Liver (tissue), 9 donors: ENCODE measurements around the gene P2RY6. TPM values are rescaled to one million over a fixed set of nuclear protein-coding genes. Genes with fewer than 3 reads are reported as not detected.
A peak's percentile ranks its signal among the peaks of the same experiment; 100 is the strongest.

Experiments
- DNase-seq: peaks from one replicate; pipeline ENCODE4 v3.0.0-alpha.2; 2017; ENCODE audit warnings: low spot score
- H3K27ac ChIP-seq, 2 donors: one replicate each; pipeline ENCODE4 v1.7.0; 2013; ENCODE audit warnings: inconsistent platforms in 2 of 2, low read length in 2 of 2, control low read depth in 1 of 2, low read depth in 1 of 2, mild to moderate bottlenecking in 1 of 2
- H3K27me3 ChIP-seq, 4 donors: one replicate each; pipeline versions ENCODE4 v1.6.1 to v1.7.0; 2013; ENCODE audit warnings: low read length in 3 of 4, inconsistent platforms in 1 of 4, mild to moderate bottlenecking in 1 of 4, moderate library complexity in 1 of 4; ENCODE audit not compliant: control insufficient read depth in 4 of 4, insufficient read depth in 4 of 4
- H3K36me3 ChIP-seq, 4 donors: one replicate each; pipeline versions ENCODE4 v1.6.1 to v1.7.0; 2013; ENCODE audit warnings: low read length in 3 of 4, mild to moderate bottlenecking in 3 of 4, low read depth in 1 of 4, moderate library complexity in 1 of 4; ENCODE audit not compliant: control insufficient read depth in 4 of 4, insufficient read depth in 3 of 4
- H3K4me1 ChIP-seq, 4 donors: one replicate each; pipeline versions ENCODE4 v1.6.1 to v1.7.0; 2013; ENCODE audit warnings: low read length in 3 of 4, mild to moderate bottlenecking in 3 of 4, moderate library complexity in 1 of 4; ENCODE audit not compliant: control insufficient read depth in 4 of 4, insufficient read depth in 4 of 4
- H3K4me3 ChIP-seq, 3 donors: one replicate each; pipeline versions ENCODE4 v1.6.1 to v1.7.0; 2013; ENCODE audit warnings: low read length in 3 of 3, control low read depth in 1 of 3, low read depth in 1 of 3, mild to moderate bottlenecking in 1 of 3
- H3K9ac ChIP-seq, 2 donors: one replicate each; pipeline ENCODE4 v1.7.0; 2013; ENCODE audit warnings: low read length in 2 of 2, mild to moderate bottlenecking in 2 of 2, moderate library complexity in 2 of 2, control low read depth in 1 of 2, low read depth in 1 of 2
- H3K9me3 ChIP-seq, 4 donors: one replicate each; pipeline versions ENCODE4 v1.6.1 to v1.7.0; 2013; ENCODE audit warnings: low read length in 3 of 4; ENCODE audit not compliant: control insufficient read depth in 4 of 4
- ATF3 ChIP-seq: IDR thresholded peaks from 2 replicates; pipeline ENCODE4 v1.6.1; 2016; ENCODE audit warnings: antibody characterized with exemption
- CTCF ChIP-seq: fragments of 150-350 bp; IDR thresholded peaks from 2 replicates; pipeline ENCODE4 v1.5.1; 2017; ENCODE audit warnings: improper control_type of control experiment, low read depth, low read length; ENCODE audit not compliant: missing input control
- EGR1 ChIP-seq, 2 donors: IDR thresholded peaks; 2 replicates each; pipeline ENCODE4 v1.6.1; 2016 to 2018; ENCODE audit warnings: antibody characterized with exemption in 2 of 2, low read depth in 2 of 2
- FOXA1 ChIP-seq: IDR thresholded peaks from 2 replicates; pipeline ENCODE4 v1.6.1; 2016; ENCODE audit warnings: antibody characterized with exemption
- FOXA2 ChIP-seq: IDR thresholded peaks from 2 replicates; pipeline ENCODE4 v1.6.1; 2016; ENCODE audit warnings: antibody characterized with exemption
- GABPA ChIP-seq, 2 donors: IDR thresholded peaks in 1 of 2; conservative IDR thresholded peaks in 1 of 2; 2 replicates each; pipeline ENCODE4 v1.6.1; 2016; ENCODE audit warnings: antibody characterized with exemption in 2 of 2, mild to moderate bottlenecking in 1 of 2, moderate library complexity in 1 of 2
- HNF4A ChIP-seq, 2 donors: conservative IDR thresholded peaks; 2 replicates each; pipeline ENCODE4 v1.6.1; 2016; ENCODE audit warnings: antibody characterized with exemption in 2 of 2, mild to moderate bottlenecking in 2 of 2
- HNF4G ChIP-seq: IDR thresholded peaks from 2 replicates; pipeline ENCODE4 v1.6.1; 2016; ENCODE audit warnings: antibody characterized with exemption
- JUND ChIP-seq, 2 donors: IDR thresholded peaks; 2 replicates each; pipeline ENCODE4 v1.6.1; 2016; ENCODE audit warnings: antibody characterized with exemption in 2 of 2
- NR2F2 ChIP-seq: IDR thresholded peaks from 2 replicates; pipeline ENCODE4 v1.6.1; 2016; ENCODE audit warnings: antibody characterized with exemption
- RAD21 ChIP-seq, 2 donors: IDR thresholded peaks; 2 replicates each; pipeline ENCODE4 v1.6.1; 2016; ENCODE audit warnings: antibody characterized with exemption in 2 of 2, mild to moderate bottlenecking in 2 of 2
- RXRA ChIP-seq, 2 donors: IDR thresholded peaks; 2 replicates each; pipeline ENCODE4 v1.6.1; 2017 to 2018; ENCODE audit warnings: antibody characterized with exemption in 2 of 2, mild to moderate bottlenecking in 1 of 2
- SP1 ChIP-seq: IDR thresholded peaks from 2 replicates; pipeline ENCODE4 v1.6.1; 2018; ENCODE audit warnings: antibody characterized with exemption, mild to moderate bottlenecking
- TAF1 ChIP-seq: conservative IDR thresholded peaks from 2 replicates; pipeline ENCODE4 v1.6.1; 2016; ENCODE audit warnings: antibody characterized with exemption, mild to moderate bottlenecking
- YY1 ChIP-seq: IDR thresholded peaks from 2 replicates; pipeline ENCODE4 v1.6.1; 2016; ENCODE audit warnings: antibody characterized with exemption, mild to moderate bottlenecking
- ZBTB33 ChIP-seq: IDR thresholded peaks from 2 replicates; pipeline ENCODE4 v1.6.1; 2016; ENCODE audit warnings: antibody characterized with exemption
- WGBS: extraction: QIAGEN DNeasy Blood & Tissue Kit; methylation state at CpG from one replicate; pipeline ENCODE4 v1.1.7; 2013; 5-methylcytosine and 5-hydroxymethylcytosine counted together
- polyA plus RNA-seq, 2 donors: library from polyadenylated mRNA; stranded (reverse) in 1 of 2; unstranded in 1 of 2; fragments of 200-250 nt in 1 of 2; fragments of >200 nt in 1 of 2; fragmentation: Nextera tagmentation in 1 of 2; extraction: Ambion mirVana in 1 of 2; gene quantifications; one replicate each; pipeline versions ENCODE4 v1.2.1 to v1.2.3, GENCODE V29; 2013 to 2015
- total RNA-seq, 2 donors: library from RNA; depleted of rRNA; stranded (reverse); fragments of >200 nt; gene quantifications; one replicate each; pipeline ENCODE4 v1.2.3, GENCODE V29; 2014
- TF ChIP-seq, protein P1 (sequence below): IDR thresholded peaks from 2 replicates; pipeline ENCODE4 v1.6.1; 2016; ENCODE audit warnings: antibody characterized with exemption
- TF ChIP-seq, protein P2 (sequence below): IDR thresholded peaks from 2 replicates; pipeline ENCODE4 v1.6.1; 2016; ENCODE audit warnings: antibody characterized with exemption, mild to moderate bottlenecking
- donor health status: healthy.
- donor health status: healthy.
- donor health status: healthy.
- donor health status: healthy.
- donor health status: healthy.

The P2RY6 gene
- total and polyA plus RNA-seq, 4 donors: 0.21 to 1.3 (median 0.78) TPM

GRCh38 chr11:73287400-73288101 is 15.4 kb downstream of the P2RY6 start:
- H3K27me3 ChIP-seq: no peaks in the 10 kb centered on the region
- DNase-seq: no peak
- peaks cover 0 to 8% (median 5%) of the 10 kb centered on the region in 4 donors for H3K4me1 ChIP-seq
- no peaks in the 10 kb centered on the region for H3K9me3 ChIP-seq
- no peak overlapping the region for H3K9ac ChIP-seq
- H3K36me3 ChIP-seq: no peaks in the 10 kb centered on the region
- TF ChIP-seq YY1 (no peak), TAF1 (no peak), HNF4G (no peak), CTCF (no peak), ZBTB33 (no peak), HNF4A (conservative IDR thresholded peaks at IDR 0.05) (no peak), RXRA (IDR thresholded peaks at IDR 0.05) (no peak), SP1 (no peak), NR2F2 (no peak), FOXA1 (no peak)
- TF ChIP-seq, protein P1, sequence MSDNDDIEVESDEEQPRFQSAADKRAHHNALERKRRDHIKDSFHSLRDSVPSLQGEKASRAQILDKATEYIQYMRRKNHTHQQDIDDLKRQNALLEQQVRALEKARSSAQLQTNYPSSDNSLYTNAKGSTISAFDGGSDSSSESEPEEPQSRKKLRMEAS: no peak
- H3K27ac ChIP-seq: no peak overlapping the region
- no peak overlapping the region for H3K4me3 ChIP-seq
- 80% methylated on average over 10 of the region's 10 CpGs for WGBS

- Histone ChIP-seq H3K9ac (no peak overlapping the region), H3K4me1 (peaks cover 0 to 8% (median 5%) of the 10 kb centered on the region in 4 donors), H3K9me3 (no peaks in the 10 kb centered on the region), H3K27me3 (no peaks in the 10 kb centered on the region), H3K27ac (peak overlapping the region; percentile 15 to 52), H3K36me3 (no peaks in the 10 kb centered on the region), H3K4me3 (no peak overlapping the region)
- DNase-seq: no peak
- WGBS: 66% methylated on average over 5 of the region's 5 CpGs
- TF ChIP-seq RAD21 (IDR thresholded peaks at IDR 0.05) (no peak), FOXA1 (no peak), CTCF (no peak), FOXA2 (no peak), HNF4A (conservative IDR thresholded peaks at IDR 0.05) (no peak), JUND (IDR thresholded peaks at IDR 0.05) (no peak), NR2F2 (no peak), HNF4G (no peak), TAF1 (no peak), EGR1 (IDR thresholded peaks at IDR 0.05; ENCODE audit: low read depth in 2 of 2) (no peak), RXRA (IDR thresholded peaks at IDR 0.05) (no peak), ATF3 (no peak), SP1 (no peak), YY1 (no peak), ZBTB33 (no peak), GABPA (IDR thresholded peaks at IDR 0.05 in 1 of 2, conservative IDR thresholded peaks at IDR 0.05 in 1 of 2) (no peak)
- TF ChIP-seq, protein P2, sequence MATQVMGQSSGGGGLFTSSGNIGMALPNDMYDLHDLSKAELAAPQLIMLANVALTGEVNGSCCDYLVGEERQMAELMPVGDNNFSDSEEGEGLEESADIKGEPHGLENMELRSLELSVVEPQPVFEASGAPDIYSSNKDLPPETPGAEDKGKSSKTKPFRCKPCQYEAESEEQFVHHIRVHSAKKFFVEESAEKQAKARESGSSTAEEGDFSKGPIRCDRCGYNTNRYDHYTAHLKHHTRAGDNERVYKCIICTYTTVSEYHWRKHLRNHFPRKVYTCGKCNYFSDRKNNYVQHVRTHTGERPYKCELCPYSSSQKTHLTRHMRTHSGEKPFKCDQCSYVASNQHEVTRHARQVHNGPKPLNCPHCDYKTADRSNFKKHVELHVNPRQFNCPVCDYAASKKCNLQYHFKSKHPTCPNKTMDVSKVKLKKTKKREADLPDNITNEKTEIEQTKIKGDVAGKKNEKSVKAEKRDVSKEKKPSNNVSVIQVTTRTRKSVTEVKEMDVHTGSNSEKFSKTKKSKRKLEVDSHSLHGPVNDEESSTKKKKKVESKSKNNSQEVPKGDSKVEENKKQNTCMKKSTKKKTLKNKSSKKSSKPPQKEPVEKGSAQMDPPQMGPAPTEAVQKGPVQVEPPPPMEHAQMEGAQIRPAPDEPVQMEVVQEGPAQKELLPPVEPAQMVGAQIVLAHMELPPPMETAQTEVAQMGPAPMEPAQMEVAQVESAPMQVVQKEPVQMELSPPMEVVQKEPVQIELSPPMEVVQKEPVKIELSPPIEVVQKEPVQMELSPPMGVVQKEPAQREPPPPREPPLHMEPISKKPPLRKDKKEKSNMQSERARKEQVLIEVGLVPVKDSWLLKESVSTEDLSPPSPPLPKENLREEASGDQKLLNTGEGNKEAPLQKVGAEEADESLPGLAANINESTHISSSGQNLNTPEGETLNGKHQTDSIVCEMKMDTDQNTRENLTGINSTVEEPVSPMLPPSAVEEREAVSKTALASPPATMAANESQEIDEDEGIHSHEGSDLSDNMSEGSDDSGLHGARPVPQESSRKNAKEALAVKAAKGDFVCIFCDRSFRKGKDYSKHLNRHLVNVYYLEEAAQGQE: no peak
These were observed 16.2 kb downstream of the P2RY6 start for GRCh38 chr11:73288192-73288872.
